Breast epithelium (tissue), 3 donors: Measurements from ENCODE around the gene TMIGD3.

ENCODE experiments used
- CTCF ChIP-seq, 3 donors: fragments of 450-650 bp; IDR thresholded peaks; one replicate each; pipeline ENCODE4 v1.5.1; 2016 to 2017; ENCODE audit warnings: antibody characterized with exemption in 3 of 3, mild to moderate bottlenecking in 3 of 3, moderate library complexity in 3 of 3
- POLR2A ChIP-seq: fragments of 450-650 bp; IDR thresholded peaks from one replicate; pipeline ENCODE4 v1.6.1; 2016; ENCODE audit warnings: antibody characterized with exemption, mild to moderate bottlenecking, moderate library complexity
- POLR2AphosphoS5 ChIP-seq, 3 donors: sonication (generic); formaldehyde crosslinking; IDR thresholded peaks; one replicate each; pipeline ENCODE4 v1.6.1; 2017; ENCODE audit warnings: antibody characterized with exemption in 3 of 3

- TF ChIP-seq POLR2AphosphoS5 (IDR thresholded peaks at IDR 0.05) = no peak
- TF ChIP-seq CTCF (IDR thresholded peaks at IDR 0.05) = no peak
- no peak for TF ChIP-seq POLR2A
Observed at GRCh38 chr1:111501645-111502044, 1.8 kb downstream of the TMIGD3 start.
